HCT116 (cell line): ENCODE measurements around the gene RTL1.

Experiments
- CTCF ChIP-seq, 3 experiments: fragments of 200-600 bp in 1 of 3; sonication (generic) in 1 of 3; IDR thresholded peaks in 2 of 3; conservative IDR thresholded peaks in 1 of 3; 2 replicates each; pipeline ENCODE4 v1.5.1; 2012 to 2017; ENCODE audit warnings: low read depth in 2 of 3, low read length in 2 of 3, antibody characterized with exemption in 1 of 3, borderline replicate concordance in 1 of 3, control low read depth in 1 of 3, mild to moderate bottlenecking in 1 of 3, mixed read lengths in 1 of 3, mixed run types in 1 of 3, moderate library complexity in 1 of 3; ENCODE audit not compliant: insufficient read depth in 1 of 3
- EZH2 ChIP-seq: fragments of 200-600 bp; sonication (generic); IDR thresholded peaks from 2 replicates; pipeline ENCODE4 v1.6.1; 2017; ENCODE audit warnings: antibody characterized with exemption, mixed run types
- FOSL1 ChIP-seq: IDR thresholded peaks from 2 replicates; pipeline ENCODE4 v1.6.1; 2012; ENCODE audit warnings: low read depth
- POLR2A ChIP-seq: IDR thresholded peaks from 2 replicates; pipeline ENCODE4 v1.7.0; 2011; ENCODE audit warnings: borderline replicate concordance; ENCODE audit not compliant: insufficient read depth, insufficient read length; ENCODE audit errors: extremely low read depth
- POLR2AphosphoS5 ChIP-seq: IDR thresholded peaks from 2 replicates; pipeline ENCODE4 v1.6.1; 2011; ENCODE audit warnings: mild to moderate bottlenecking, low read depth, low read length, moderate library complexity
- SP1 ChIP-seq: IDR thresholded peaks from 2 replicates; pipeline ENCODE4 v1.6.1; 2012; ENCODE audit warnings: low read depth
- YY1 ChIP-seq: IDR thresholded peaks from 2 replicates; pipeline ENCODE4 v1.6.1; 2011; ENCODE audit warnings: low read length, low read depth, moderate library complexity, mild to moderate bottlenecking; ENCODE audit not compliant: insufficient replicate concordance; ENCODE audit errors: extremely low read depth

- no peak for TF ChIP-seq EZH2
- TF ChIP-seq YY1: no peak
- TF ChIP-seq CTCF (IDR thresholded peaks at IDR 0.05 in 2 of 3, conservative IDR thresholded peaks at IDR 0.05 in 1 of 3; ENCODE audit: borderline replicate concordance in 1 of 3, insufficient read depth in 1 of 3, low read depth in 2 of 3, low read length in 2 of 3): no peak
- TF ChIP-seq FOSL1: no peak
- TF ChIP-seq POLR2A: no peak
- no peak for TF ChIP-seq SP1
- TF ChIP-seq POLR2AphosphoS5: no peak
These were observed 29.0 kb downstream of the RTL1 start for GRCh38 chr14:100874411-100875091.
